ENCODE data around the gene NRIP1.

NRIP1 gene

GRCh38 chr21:14979264-14979663 lies 85.5 kb downstream of the NRIP1 start:
- no peak for DNase-seq (ENCODE audit: low read depth)
- no peak for TF ChIP-seq CTCF (conservative IDR thresholded peaks at IDR 0.05; ENCODE audit: low read depth, low read length)
- H3K4me3 ChIP-seq (ENCODE audit: low read length): no peak overlapping the region

GRCh38 chr21:14977814-14978213 lies 87.0 kb downstream of the NRIP1 start:
- DNase-seq (ENCODE audit: low read depth): no peak
- no peak overlapping the region for H3K4me3 ChIP-seq (ENCODE audit: low read length)
- TF ChIP-seq CTCF (conservative IDR thresholded peaks at IDR 0.05; ENCODE audit: low read depth, low read length): no peak

GRCh38 chr21:14975136-14975919 lies 89.5 kb downstream of the NRIP1 start:
- H3K4me3 ChIP-seq (ENCODE audit: low read length): no peak overlapping the region
- TF ChIP-seq CTCF (conservative IDR thresholded peaks at IDR 0.05; ENCODE audit: low read depth, low read length): no peak
- DNase-seq (ENCODE audit: low read depth): no peak

- TF ChIP-seq CTCF (conservative IDR thresholded peaks at IDR 0.05; ENCODE audit: low read depth, low read length): no peak
- DNase-seq (ENCODE audit: low read depth): no peak
- H3K4me3 ChIP-seq (ENCODE audit: low read length): no peak overlapping the region
Observed at GRCh38 chr21:14972678-14973077, 92.1 kb downstream of the NRIP1 start.

GRCh38 chr21:14968821-14969220 lies 96.0 kb downstream of the NRIP1 start:
- no peak for TF ChIP-seq CTCF (conservative IDR thresholded peaks at IDR 0.05; ENCODE audit: low read depth, low read length)
- DNase-seq (ENCODE audit: low read depth): no peak
- H3K4me3 ChIP-seq (ENCODE audit: low read length): no peak overlapping the region

- DNase-seq (ENCODE audit: low read depth): no peak
- no peak overlapping the region for H3K4me3 ChIP-seq (ENCODE audit: low read length)
- no peak for TF ChIP-seq CTCF (conservative IDR thresholded peaks at IDR 0.05; ENCODE audit: low read depth, low read length)
Observed at GRCh38 chr21:14968029-14968428, 96.8 kb downstream of the NRIP1 start.

GRCh38 chr21:14964621-14965020 lies 100.2 kb downstream of the NRIP1 start:
- TF ChIP-seq CTCF (conservative IDR thresholded peaks at IDR 0.05; ENCODE audit: low read depth, low read length): no peak
- no peak overlapping the region for H3K4me3 ChIP-seq (ENCODE audit: low read length)
- no peak for DNase-seq (ENCODE audit: low read depth)

All from retinal pigment epithelial cell (primary cell).